ENCODE data around the gene PTPRT.

- TF ChIP-seq CTCF (IDR thresholded peaks at IDR 0.05) = no peak
- TF ChIP-seq POLR2AphosphoS5 (IDR thresholded peaks at IDR 0.05; ENCODE audit: insufficient read depth in 1 of 2, low read depth in 1 of 2) = no peak
- TF ChIP-seq POLR2A (IDR thresholded peaks at IDR 0.05) = no peak
These were observed 1126.6 kb downstream of the PTPRT start for GRCh38 chr20:42063141-42063540.
